GM19463 (cell line): Measurements from ENCODE around the gene ERVK3-1.
"Not testable (repeated sequence)": the region's sequence is repeated elsewhere in the genome, so short reads cannot be mapped to it uniquely, and the experiment has no call there.

Source experiments
- ATAC-seq: cut with Tn5 transposase; IDR thresholded peaks from one replicate; pipeline ENCODE4 v1.9.1; 2021; ENCODE audit warnings: mild to moderate bottlenecking, moderate library complexity; ENCODE audit not compliant: unreplicated experiment

The ERVK3-1 gene, protein sequence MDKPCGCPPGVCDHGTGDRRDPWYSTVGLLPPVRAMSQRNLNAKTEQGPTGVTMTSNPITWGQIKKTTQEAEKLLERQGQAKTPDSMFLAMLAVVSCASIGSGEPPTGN

GRCh38 chr19:58305065-58305931 is at the start of gene ERVK3-1:
ERVK3-1 (plus strand) TSS chr19:58305377; CDS start chr19:58312169, 6,792 bp downstream.
- ATAC-seq = peak; percentile 98

- ATAC-seq = not testable (repeated sequence)
Measured at GRCh38 chr19:58258259-58258658, 46.9 kb upstream of the ERVK3-1 start.

GRCh38 chr19:58261600-58261967 is 43.6 kb upstream of the ERVK3-1 start:
- ATAC-seq = no peak

DNA sequence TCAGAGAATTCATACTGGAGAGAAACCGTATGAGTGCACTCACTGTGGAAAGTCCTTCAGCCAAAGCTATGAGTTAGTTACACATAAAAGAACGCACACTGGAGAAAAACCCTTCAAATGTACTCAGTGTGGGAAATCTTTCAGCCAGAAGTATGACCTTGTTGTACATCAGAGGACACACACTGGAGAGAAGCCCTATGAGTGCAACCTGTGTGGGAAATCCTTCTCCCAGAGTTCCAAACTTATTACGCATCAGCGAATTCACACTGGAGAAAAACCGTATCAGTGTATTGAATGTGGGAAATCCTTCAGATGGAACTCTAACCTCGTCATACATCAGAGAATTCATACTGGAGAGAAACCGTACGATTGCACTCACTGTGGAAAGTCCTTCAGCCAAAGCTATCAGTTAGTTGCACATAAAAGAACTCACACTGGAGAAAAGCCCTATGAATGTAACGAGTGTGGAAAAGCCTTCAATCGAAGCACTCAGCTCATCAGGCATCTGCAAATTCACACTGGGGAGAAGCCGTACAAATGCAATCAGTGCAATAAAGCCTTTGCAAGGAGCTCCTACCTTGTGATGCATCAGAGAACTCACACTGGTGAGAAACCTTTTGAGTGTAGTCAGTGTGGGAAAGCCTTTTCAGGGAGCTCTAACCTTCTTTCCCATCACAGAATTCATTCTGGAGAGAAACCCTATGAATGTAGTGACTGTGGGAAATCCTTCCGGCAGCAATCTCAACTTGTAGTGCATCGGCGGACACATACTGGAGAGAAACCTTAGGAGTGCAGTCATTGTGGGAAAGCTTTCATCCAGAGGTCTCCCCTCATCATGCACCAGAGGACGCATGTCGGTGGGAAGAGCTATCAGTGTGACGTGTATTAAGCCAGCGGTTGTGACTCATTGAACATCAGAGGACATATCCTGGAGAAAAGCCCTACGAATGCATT is 42.9 kb upstream of the ERVK3-1 start:
- no peak for ATAC-seq

GRCh38 chr19:58262922-58263296 is 42.3 kb upstream of the ERVK3-1 start:
- no peak for ATAC-seq

DNA sequence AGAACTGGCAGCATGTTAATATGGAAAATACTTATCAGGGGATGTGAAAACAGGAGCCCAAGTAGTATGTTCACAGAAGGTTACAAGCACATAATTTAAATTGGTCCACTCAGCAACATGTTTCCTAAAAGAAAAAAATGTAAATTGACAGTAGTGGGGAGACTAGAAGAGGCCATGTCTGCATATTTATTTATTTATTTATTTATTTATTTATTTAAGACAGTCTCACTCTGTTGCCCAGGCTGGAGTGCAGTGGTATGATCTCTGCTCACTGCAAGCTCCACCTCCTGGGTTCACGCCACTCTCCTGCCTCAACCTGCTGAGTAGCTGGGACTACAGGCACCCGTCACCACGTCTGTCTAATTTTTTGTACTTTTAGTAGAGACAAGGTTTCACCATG is 40.1 kb upstream of the ERVK3-1 start:
- no peak for ATAC-seq

DNA sequence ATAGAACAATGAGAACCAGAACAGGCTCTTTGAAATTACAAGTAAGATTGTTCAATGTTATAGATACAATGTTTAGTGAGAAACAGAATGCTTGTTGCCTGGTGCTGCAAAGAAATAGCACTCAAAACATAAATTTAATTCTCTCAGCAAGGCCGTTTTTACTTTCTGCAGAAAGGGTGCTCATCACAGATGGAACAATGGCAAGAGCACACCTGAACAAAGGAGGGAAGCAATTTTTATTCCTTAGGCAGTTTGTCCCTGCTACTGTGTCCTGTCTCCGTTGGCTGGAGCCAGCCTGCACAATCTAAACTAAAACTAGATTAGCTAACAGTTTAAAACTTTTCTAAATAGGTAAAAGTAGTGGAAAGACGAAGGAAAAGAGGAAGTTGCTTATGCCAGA is 36.8 kb upstream of the ERVK3-1 start:
- ATAC-seq = no peak

DNA sequence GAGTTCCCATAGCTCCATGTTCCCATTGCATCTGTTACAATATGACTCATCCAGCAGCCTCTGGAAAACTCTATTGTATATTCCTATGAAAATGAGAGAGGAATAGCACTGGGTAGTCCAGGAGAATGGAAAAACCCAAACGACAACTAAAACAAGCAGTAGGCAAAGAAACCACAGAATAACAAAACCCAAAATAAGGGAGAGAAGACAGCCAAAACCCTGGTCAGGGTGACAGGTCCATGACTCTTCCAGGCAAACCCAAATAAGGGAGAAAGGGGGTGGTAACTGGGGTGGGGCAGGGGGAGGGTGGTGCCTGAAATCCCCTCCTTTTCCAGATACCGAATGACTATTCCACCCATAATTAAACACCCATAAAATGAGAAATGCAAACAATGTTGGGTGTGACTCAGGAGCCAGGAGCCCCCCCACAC is 30.4 kb upstream of the ERVK3-1 start:
- no peak for ATAC-seq

GRCh38 chr19:58275564-58275963 is 29.6 kb upstream of the ERVK3-1 start:
- ATAC-seq = no peak

DNA sequence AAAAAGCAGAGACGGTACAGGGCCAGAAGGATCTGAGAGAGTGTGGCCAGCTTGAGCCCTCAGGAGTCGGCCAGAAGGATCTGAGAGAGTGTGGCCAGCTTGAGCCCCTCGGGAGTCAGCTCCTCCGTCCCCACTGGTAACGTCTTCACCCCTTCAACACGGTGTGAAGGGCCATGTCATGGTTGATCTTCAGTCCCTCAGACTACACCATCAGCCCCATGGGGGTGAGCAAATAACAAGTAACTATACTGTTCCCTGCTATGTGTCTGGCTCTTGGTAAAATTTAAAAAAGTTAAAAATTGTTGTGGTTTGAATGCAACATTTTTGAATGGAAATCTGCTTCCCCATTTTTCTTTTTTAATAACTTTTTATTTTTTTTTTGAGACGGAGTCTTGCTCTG is 28.0 kb upstream of the ERVK3-1 start:
- no peak for ATAC-seq

GRCh38 chr19:58277748-58278540 is 27.2 kb upstream of the ERVK3-1 start:
- ATAC-seq = no peak

DNA sequence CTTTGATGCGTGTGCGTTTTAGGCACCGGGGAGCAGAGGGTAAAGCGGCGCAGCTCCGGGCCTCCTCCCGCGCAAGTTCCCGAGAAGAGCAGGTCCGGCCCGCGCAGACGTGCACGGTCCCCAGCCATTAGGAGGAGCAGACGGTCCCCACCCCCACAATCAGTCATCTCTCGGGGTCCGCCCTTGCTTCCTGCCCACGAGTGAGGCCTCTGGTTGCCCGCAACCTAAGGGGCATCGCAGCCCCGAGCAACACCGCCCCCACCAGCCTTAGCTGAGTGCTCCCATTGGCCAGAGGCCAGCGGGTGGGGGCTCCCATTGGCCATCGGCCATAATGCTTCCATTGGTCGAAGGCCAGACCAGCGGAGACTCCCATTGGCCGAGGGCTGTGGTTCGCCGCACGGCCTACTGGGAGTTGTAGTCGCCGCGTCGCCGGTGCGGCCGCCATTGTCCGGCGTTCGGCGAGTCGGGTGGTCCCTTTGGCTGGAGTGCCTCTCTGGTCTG is 26.6 kb upstream of the ERVK3-1 start, which contains the start of gene ZNF8:
Gene ZNF8 (plus strand): TSS at position 415 of the 501 bp plus-strand sequence. CDS start 127 bp downstream, outside the sequence.
- ATAC-seq = peak; percentile 98

DNA sequence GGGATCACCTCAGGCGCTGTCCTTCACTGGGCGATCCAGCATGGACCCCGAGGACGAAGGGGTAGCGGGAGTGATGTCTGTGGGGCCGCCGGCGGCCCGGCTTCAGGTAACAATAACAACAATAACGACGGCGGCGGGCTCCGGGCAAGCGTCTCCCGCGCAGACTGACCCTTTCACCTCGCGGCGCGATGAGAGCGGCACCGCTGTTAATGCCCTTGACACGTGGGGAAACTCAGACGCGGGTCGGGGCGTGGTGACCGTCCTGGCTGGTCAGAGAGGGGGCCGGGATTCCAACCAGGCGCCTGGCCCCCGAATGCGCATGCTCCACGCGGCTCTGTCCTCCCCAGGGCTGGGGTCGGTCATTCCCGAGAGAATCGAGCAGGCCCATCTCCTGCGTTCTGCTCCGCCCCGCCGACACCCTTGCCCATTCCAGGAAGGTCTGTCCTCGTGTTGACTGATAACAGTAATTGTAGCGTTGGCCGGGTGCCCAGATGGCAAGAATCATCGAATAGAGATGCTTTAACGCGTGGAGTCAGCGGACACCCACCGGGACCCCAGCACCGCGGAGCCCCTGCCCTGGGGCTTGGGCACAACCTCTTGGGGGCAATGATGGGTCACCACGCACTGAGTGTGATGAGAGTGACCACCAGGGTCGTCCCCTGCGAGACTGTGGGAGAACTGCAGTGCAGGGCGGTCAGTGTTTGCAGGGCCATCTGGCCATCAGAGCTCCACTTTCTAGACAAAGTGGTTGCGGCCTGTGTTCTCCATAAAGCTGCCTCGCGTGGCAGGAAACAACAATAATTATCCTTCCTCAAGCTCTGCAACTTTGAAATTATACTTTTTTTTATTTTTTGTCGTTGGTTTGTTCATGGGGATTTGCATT is 25.9 kb upstream of the ERVK3-1 start:
- peak; percentile 20 for ATAC-seq

GRCh38 chr19:58279925-58280316 is 25.3 kb upstream of the ERVK3-1 start:
- ATAC-seq = no peak

- no peak for ATAC-seq
Measured at GRCh38 chr19:58284199-58284598, 21.0 kb upstream of the ERVK3-1 start.

- no peak for ATAC-seq
Measured at GRCh38 chr19:58291943-58292342, 13.2 kb upstream of the ERVK3-1 start.

GRCh38 chr19:58294743-58295374 is 10.3 kb upstream of the ERVK3-1 start:
- ATAC-seq = no peak

GRCh38 chr19:58296104-58296503 is 9.1 kb upstream of the ERVK3-1 start:
- no peak for ATAC-seq

GRCh38 chr19:58300620-58301019 is 4.6 kb upstream of the ERVK3-1 start:
- no peak for ATAC-seq
